Sigmoid colon (tissue), 7 donors: ENCODE measurements around the gene LPCAT1. TPM values are rescaled to one million over a fixed set of nuclear protein-coding genes. Genes with fewer than 3 reads are reported as not detected.

Experiments used
- DNase-seq: peaks from one replicate; pipeline ENCODE4 v3.0.0-alpha.2; 2019
- H3K27ac ChIP-seq, 4 donors: fragments of 200-600 bp; sonication (generic); one replicate each; pipeline ENCODE4 v1.5.1; 2016 to 2019; ENCODE audit warnings: mild to moderate bottlenecking in 1 of 4
- H3K27me3 ChIP-seq, 3 donors: fragments of 200-600 bp; sonication (generic); one replicate each; pipeline ENCODE4 v1.5.1; 2019; ENCODE audit warnings: mild to moderate bottlenecking in 1 of 3
- H3K36me3 ChIP-seq, 4 donors: fragments of 200-600 bp; sonication (generic); one replicate each; pipeline ENCODE4 v1.5.1; 2016 to 2019
- H3K4me1 ChIP-seq, 4 donors: fragments of 200-600 bp; sonication (generic); one replicate each; pipeline ENCODE4 v1.5.1; 2017 to 2019
- H3K4me3 ChIP-seq, 4 donors: fragments of 200-600 bp; sonication (generic); one replicate each; pipeline ENCODE4 v1.5.1; 2017 to 2019; ENCODE audit warnings: mild to moderate bottlenecking in 2 of 4, moderate library complexity in 1 of 4
- H3K9me3 ChIP-seq, 4 donors: fragments of 200-600 bp in 3 of 4; sonication (generic) in 3 of 4; one replicate each; pipeline versions ENCODE4 v1.5.1 to v1.6.1; 2013 to 2019
- CTCF ChIP-seq, 4 experiments: fragments of 450-650 bp in 3 of 4; fragments of 200-600 bp in 1 of 4; IDR thresholded peaks; one replicate each; pipeline ENCODE4 v1.5.1; 2016 to 2019; ENCODE audit warnings: antibody characterized with exemption in 4 of 4, mild to moderate bottlenecking in 3 of 4, moderate library complexity in 2 of 4
- EP300 ChIP-seq, 4 donors: sonication (generic); formaldehyde crosslinking; IDR thresholded peaks; one replicate each; pipeline ENCODE4 v1.6.1; 2017; ENCODE audit warnings: antibody characterized with exemption in 4 of 4
- POLR2A ChIP-seq, 2 donors: fragments of 450-650 bp; IDR thresholded peaks; one replicate each; pipeline ENCODE4 v1.6.1; 2016; ENCODE audit warnings: antibody characterized with exemption in 2 of 2, mild to moderate bottlenecking in 2 of 2, moderate library complexity in 2 of 2
- POLR2AphosphoS5 ChIP-seq, 4 donors: sonication (generic); formaldehyde crosslinking; IDR thresholded peaks; one replicate each; pipeline ENCODE4 v1.6.1; 2017; ENCODE audit warnings: antibody characterized with exemption in 4 of 4
- WGBS, 2 donors: extraction: QIAGEN DNeasy Blood & Tissue Kit; methylation state at CpG; one replicate each; pipeline ENCODE4 v1.1.7; 2013; 5-methylcytosine and 5-hydroxymethylcytosine counted together
- intact Hi-C: fragments of 100-400 bp; cut with DNase I; formaldehyde crosslinking; loops from one replicate; pipeline ENCODE4 v1.15.1; 2023
- polyA plus RNA-seq, 3 donors: library from polyadenylated mRNA; stranded (reverse); fragments of 200-250 nt; gene quantifications; one replicate each; pipeline ENCODE4 v1.2.3, GENCODE V29; 2013
- total RNA-seq, 4 donors: library from RNA; depleted of rRNA; stranded (reverse); fragments of >200 nt; gene quantifications; one replicate each; pipeline ENCODE4 v1.1.0, GENCODE V29; 2016
- donor health status: healthy with polysubstance abuse.
- donor health status: Bipolar disorder and iron deficiency.
- donor health status: healthy.

Gene LPCAT1
- total and polyA plus RNA-seq, 7 donors: 4.2 to 35.1 (median 22.2) TPM

- no peak for TF ChIP-seq CTCF (IDR thresholded peaks at IDR 0.05)
- no peak for TF ChIP-seq POLR2AphosphoS5 (IDR thresholded peaks at IDR 0.05)
- TF ChIP-seq POLR2A (IDR thresholded peaks at IDR 0.05): no peak
- TF ChIP-seq EP300 (IDR thresholded peaks at IDR 0.05): no peak
- intact Hi-C loops: no loop called here
- WGBS, 2 donors: 59 to 77% methylated on average over 22 of the region's 22 CpGs
- Histone ChIP-seq H3K27ac (no peak overlapping the region), H3K36me3 (no peaks in the 10 kb centered on the region), H3K4me1 (no peaks in the 10 kb centered on the region), H3K9me3 (no peaks in the 10 kb centered on the region), H3K4me3 (no peak overlapping the region), H3K27me3 (peaks cover 0 to 6% (median 0%) of the 10 kb centered on the region in 3 donors)
- peak; percentile 36 for DNase-seq
Observed at GRCh38 chr5:1557114-1557873, 33.5 kb upstream of the LPCAT1 start.

GRCh38 chr5:1555808-1556731, 32.3 kb upstream of the LPCAT1 start:
- H3K27ac ChIP-seq: no peak overlapping the region
- no peaks in the 10 kb centered on the region for H3K9me3 ChIP-seq
- intact Hi-C loops: no loop called here
- TF ChIP-seq EP300 (IDR thresholded peaks at IDR 0.05): no peak
- TF ChIP-seq POLR2AphosphoS5 (IDR thresholded peaks at IDR 0.05): no peak
- TF ChIP-seq CTCF (IDR thresholded peaks at IDR 0.05): no peak
- TF ChIP-seq POLR2A (IDR thresholded peaks at IDR 0.05): no peak
- DNase-seq: no peak
- peaks cover 0 to 6% (median 0%) of the 10 kb centered on the region in 3 donors for H3K27me3 ChIP-seq
- H3K4me1 ChIP-seq: no peaks in the 10 kb centered on the region
- no peaks in the 10 kb centered on the region for H3K36me3 ChIP-seq
- WGBS, 2 donors: 92 to 93% methylated on average over 26 of the region's 26 CpGs
- H3K4me3 ChIP-seq: no peak overlapping the region

DNA sequence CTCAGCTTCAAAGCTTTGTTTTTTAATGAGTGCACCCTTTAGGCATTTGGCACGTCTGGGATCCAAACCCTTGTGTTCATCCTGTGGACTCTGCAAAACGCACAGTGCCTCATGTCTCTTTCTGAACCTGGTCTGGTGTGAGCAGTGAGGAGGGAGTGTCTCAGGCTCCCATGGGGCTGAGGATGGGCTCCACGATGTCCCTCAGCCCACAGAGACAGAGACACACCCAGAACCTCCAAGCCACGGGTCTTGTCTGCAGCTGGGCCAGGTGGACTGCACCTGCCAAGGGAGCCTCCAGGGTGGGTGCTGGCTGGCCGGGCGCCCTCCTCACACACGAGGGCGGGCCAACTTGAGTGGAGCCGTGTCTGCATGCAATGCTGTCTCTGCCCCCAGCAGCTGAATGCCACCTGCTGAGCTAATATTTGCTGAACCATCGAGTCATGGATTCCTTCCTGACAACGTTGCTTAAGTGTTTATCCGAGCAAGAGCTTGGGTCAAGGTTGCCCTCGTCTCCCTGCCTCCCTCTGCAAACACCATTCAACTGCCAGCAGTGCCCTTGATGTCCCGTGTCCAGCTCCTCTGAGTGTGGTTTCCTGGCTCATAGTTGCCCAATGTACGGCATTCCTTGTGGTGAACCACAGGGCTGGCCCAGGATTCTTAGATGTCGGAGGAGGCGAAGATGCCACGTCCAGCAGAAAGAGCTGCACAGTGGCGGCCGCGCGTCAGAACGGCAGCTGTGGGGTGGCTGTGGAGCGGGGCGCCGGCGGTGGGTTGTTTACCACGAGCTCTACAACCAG, 31.4 kb upstream of the LPCAT1 start:
- no peaks in the 10 kb centered on the region for H3K4me1 ChIP-seq
- peaks cover 0 to 7% (median 0%) of the 10 kb centered on the region in 3 donors for H3K27me3 ChIP-seq
- intact Hi-C loops: no loop called here
- TF ChIP-seq CTCF (IDR thresholded peaks at IDR 0.05): no peak
- TF ChIP-seq POLR2A (IDR thresholded peaks at IDR 0.05): no peak
- no peak for TF ChIP-seq POLR2AphosphoS5 (IDR thresholded peaks at IDR 0.05)
- no peak for TF ChIP-seq EP300 (IDR thresholded peaks at IDR 0.05)
- DNase-seq: peak; percentile 54
- H3K9me3 ChIP-seq: no peaks in the 10 kb centered on the region
- no peaks in the 10 kb centered on the region for H3K36me3 ChIP-seq
- 52 to 72% methylated on average over 28 of the region's 28 CpGs for WGBS, 2 donors
- H3K27ac ChIP-seq: no peak overlapping the region
- H3K4me3 ChIP-seq: no peak overlapping the region

DNA sequence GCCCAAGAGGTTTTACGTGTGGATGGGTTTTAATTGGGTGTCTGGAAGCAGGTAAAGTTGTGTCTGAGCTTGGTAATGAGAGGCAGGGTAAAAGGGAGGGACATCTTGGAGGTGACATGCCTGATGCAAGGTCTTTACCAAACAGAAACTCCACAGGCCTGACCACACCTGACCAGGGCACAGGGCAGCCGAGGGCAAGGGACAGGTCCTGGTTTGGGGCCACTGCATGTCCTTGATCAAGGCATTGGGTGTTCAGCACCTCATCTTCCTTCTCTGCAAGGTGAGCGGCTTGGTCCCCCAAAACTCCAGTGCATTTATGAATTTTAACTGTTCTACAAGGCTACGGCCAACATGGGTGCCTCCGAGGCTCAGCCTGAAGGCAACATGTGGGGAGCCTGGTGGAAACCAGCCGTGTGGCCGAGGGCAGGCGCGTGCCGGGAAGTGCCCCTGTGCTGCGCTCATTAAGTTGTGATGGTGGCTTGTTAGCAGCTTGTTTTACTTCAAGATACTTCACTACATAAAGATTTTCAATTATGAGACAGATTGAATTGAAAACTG, 30.7 kb upstream of the LPCAT1 start:
- intact Hi-C loops: no loop called here
- DNase-seq: no peak

More for the DNA sequence above, 30.7 kb upstream of the LPCAT1 start:
- H3K4me1 ChIP-seq: no peaks in the 10 kb centered on the region
- H3K27ac ChIP-seq: no peak overlapping the region
- 91 to 95% methylated on average over 11 of the region's 11 CpGs for WGBS, 2 donors
- H3K4me3 ChIP-seq: no peak overlapping the region
- TF ChIP-seq POLR2AphosphoS5 (IDR thresholded peaks at IDR 0.05) (no peak), EP300 (IDR thresholded peaks at IDR 0.05) (no peak), POLR2A (IDR thresholded peaks at IDR 0.05) (no peak), CTCF (IDR thresholded peaks at IDR 0.05) (no peak)
- H3K27me3 ChIP-seq: peaks cover 0 to 14% (median 0%) of the 10 kb centered on the region in 3 donors
- no peaks in the 10 kb centered on the region for H3K36me3 ChIP-seq
- no peaks in the 10 kb centered on the region for H3K9me3 ChIP-seq
